ENCODE data around the gene LNX1. TPM values are rescaled to one million over a fixed set of nuclear protein-coding genes. Genes with fewer than 3 reads are reported as not detected.

The LNX1 gene
- total RNA-seq, 1 donor from 2014 or later: 4.2 TPM

- Histone ChIP-seq H3K27ac (ENCODE audit: low read depth, low read length) (no peak overlapping the region), H3K4me1 (ENCODE audit: control insufficient read depth in 3 of 3, insufficient read depth in 3 of 3, low read length in 3 of 3) (peaks cover 0 to 3% (median 2%) of the 10 kb centered on the region in 3 donors), H3K9ac (ENCODE audit: low read depth in 1 of 3, low read length in 3 of 3) (no peak overlapping the region)
These were observed 15.1 kb downstream of the LNX1 start for GRCh38 chr4:53576071-53576617.

GRCh38 chr4:53575552-53575951 is 15.7 kb downstream of the LNX1 start:
- Histone ChIP-seq H3K9ac (ENCODE audit: low read depth in 1 of 3, low read length in 3 of 3) (no peak overlapping the region), H3K4me3 (ENCODE audit: low read length in 3 of 3) (no peak overlapping the region), H3K27ac (ENCODE audit: low read depth, low read length) (no peak overlapping the region), H3K27me3 (ENCODE audit: control insufficient read depth in 3 of 3, insufficient read depth in 3 of 3, low read length in 3 of 3) (no peaks in the 10 kb centered on the region), H3K4me1 (ENCODE audit: control insufficient read depth in 3 of 3, insufficient read depth in 3 of 3, low read length in 3 of 3) (peaks cover 0 to 3% (median 2%) of the 10 kb centered on the region in 3 donors), H3K9me3 (ENCODE audit: control insufficient read depth in 3 of 3, low read length in 3 of 3) (peaks cover 0 to 2% (median 0%) of the 10 kb centered on the region in 3 donors), H3K36me3 (ENCODE audit: control insufficient read depth in 3 of 3, insufficient read depth in 3 of 3, low read length in 3 of 3) (no peaks in the 10 kb centered on the region)

More at GRCh38 chr4:53576071-53576617, 15.1 kb downstream of the LNX1 start:
- Histone ChIP-seq H3K4me3 (ENCODE audit: low read length in 3 of 3) (no peak overlapping the region), H3K27me3 (ENCODE audit: control insufficient read depth in 3 of 3, insufficient read depth in 3 of 3, low read length in 3 of 3) (no peaks in the 10 kb centered on the region), H3K36me3 (ENCODE audit: control insufficient read depth in 3 of 3, insufficient read depth in 3 of 3, low read length in 3 of 3) (no peaks in the 10 kb centered on the region), H3K9me3 (ENCODE audit: control insufficient read depth in 3 of 3, low read length in 3 of 3) (peaks cover 0 to 2% (median 0%) of the 10 kb centered on the region in 3 donors)

- Histone ChIP-seq H3K9ac (ENCODE audit: low read depth in 1 of 3, low read length in 3 of 3) (no peak overlapping the region), H3K4me3 (ENCODE audit: low read length in 3 of 3) (no peak overlapping the region), H3K9me3 (ENCODE audit: control insufficient read depth in 3 of 3, low read length in 3 of 3) (peaks cover 0 to 2% (median 0%) of the 10 kb centered on the region in 3 donors), H3K27me3 (ENCODE audit: control insufficient read depth in 3 of 3, insufficient read depth in 3 of 3, low read length in 3 of 3) (no peaks in the 10 kb centered on the region), H3K27ac (ENCODE audit: low read depth, low read length) (no peak overlapping the region), H3K36me3 (ENCODE audit: control insufficient read depth in 3 of 3, insufficient read depth in 3 of 3, low read length in 3 of 3) (no peaks in the 10 kb centered on the region), H3K4me1 (ENCODE audit: control insufficient read depth in 3 of 3, insufficient read depth in 3 of 3, low read length in 3 of 3) (peaks cover 0 to 3% (median 0%) of the 10 kb centered on the region in 3 donors)
These were observed 16.8 kb downstream of the LNX1 start for GRCh38 chr4:53574528-53574927.

- no peak overlapping the region for H3K27ac ChIP-seq (ENCODE audit: low read depth, low read length)
- peaks cover 0 to 2% (median 0%) of the 10 kb centered on the region in 3 donors for H3K9me3 ChIP-seq (ENCODE audit: control insufficient read depth in 3 of 3, low read length in 3 of 3)
- H3K9ac ChIP-seq (ENCODE audit: low read depth in 1 of 3, low read length in 3 of 3): no peak overlapping the region
These were observed 17.6 kb downstream of the LNX1 start for GRCh38 chr4:53573696-53574095.

GRCh38 chr4:53572600-53572994 is 18.7 kb downstream of the LNX1 start:
- H3K27ac ChIP-seq (ENCODE audit: low read depth, low read length): no peak overlapping the region
- H3K27me3 ChIP-seq (ENCODE audit: control insufficient read depth in 3 of 3, insufficient read depth in 3 of 3, low read length in 3 of 3): no peaks in the 10 kb centered on the region
- peaks cover 0 to 3% (median 0%) of the 10 kb centered on the region in 3 donors for H3K4me1 ChIP-seq (ENCODE audit: control insufficient read depth in 3 of 3, insufficient read depth in 3 of 3, low read length in 3 of 3)
- H3K9me3 ChIP-seq (ENCODE audit: control insufficient read depth in 3 of 3, low read length in 3 of 3): peaks cover 0 to 2% (median 0%) of the 10 kb centered on the region in 3 donors
- H3K4me3 ChIP-seq (ENCODE audit: low read length in 3 of 3): no peak overlapping the region
- H3K36me3 ChIP-seq (ENCODE audit: control insufficient read depth in 3 of 3, insufficient read depth in 3 of 3, low read length in 3 of 3): no peaks in the 10 kb centered on the region
- no peak overlapping the region for H3K9ac ChIP-seq (ENCODE audit: low read depth in 1 of 3, low read length in 3 of 3)

More at GRCh38 chr4:53573696-53574095, 17.6 kb downstream of the LNX1 start:
- H3K27me3 ChIP-seq (ENCODE audit: control insufficient read depth in 3 of 3, insufficient read depth in 3 of 3, low read length in 3 of 3): no peaks in the 10 kb centered on the region
- no peak overlapping the region for H3K4me3 ChIP-seq (ENCODE audit: low read length in 3 of 3)
- H3K36me3 ChIP-seq (ENCODE audit: control insufficient read depth in 3 of 3, insufficient read depth in 3 of 3, low read length in 3 of 3): no peaks in the 10 kb centered on the region
- H3K4me1 ChIP-seq (ENCODE audit: control insufficient read depth in 3 of 3, insufficient read depth in 3 of 3, low read length in 3 of 3): peaks cover 0 to 3% (median 0%) of the 10 kb centered on the region in 3 donors

GRCh38 chr4:53571936-53572599 is 19.2 kb downstream of the LNX1 start:
- Histone ChIP-seq H3K36me3 (ENCODE audit: control insufficient read depth in 3 of 3, insufficient read depth in 3 of 3, low read length in 3 of 3) (no peaks in the 10 kb centered on the region), H3K9ac (ENCODE audit: low read depth in 1 of 3, low read length in 3 of 3) (no peak overlapping the region), H3K4me3 (ENCODE audit: low read length in 3 of 3) (no peak overlapping the region), H3K9me3 (ENCODE audit: control insufficient read depth in 3 of 3, low read length in 3 of 3) (peaks cover 0 to 2% (median 0%) of the 10 kb centered on the region in 3 donors), H3K27me3 (ENCODE audit: control insufficient read depth in 3 of 3, insufficient read depth in 3 of 3, low read length in 3 of 3) (no peaks in the 10 kb centered on the region), H3K27ac (ENCODE audit: low read depth, low read length) (no peak overlapping the region), H3K4me1 (ENCODE audit: control insufficient read depth in 3 of 3, insufficient read depth in 3 of 3, low read length in 3 of 3) (peaks cover 0 to 2% (median 0%) of the 10 kb centered on the region in 3 donors)

GRCh38 chr4:53563824-53564223 is 27.5 kb downstream of the LNX1 start:
- Histone ChIP-seq H3K27ac (ENCODE audit: low read depth, low read length) (no peak overlapping the region), H3K27me3 (ENCODE audit: control insufficient read depth in 3 of 3, insufficient read depth in 3 of 3, low read length in 3 of 3) (no peaks in the 10 kb centered on the region), H3K9ac (ENCODE audit: low read depth in 1 of 3, low read length in 3 of 3) (no peak overlapping the region), H3K4me1 (ENCODE audit: control insufficient read depth in 3 of 3, insufficient read depth in 3 of 3, low read length in 3 of 3) (no peaks in the 10 kb centered on the region), H3K9me3 (ENCODE audit: control insufficient read depth in 3 of 3, low read length in 3 of 3) (no peaks in the 10 kb centered on the region), H3K4me3 (ENCODE audit: low read length in 3 of 3) (no peak overlapping the region), H3K36me3 (ENCODE audit: control insufficient read depth in 3 of 3, insufficient read depth in 3 of 3, low read length in 3 of 3) (no peaks in the 10 kb centered on the region)

- Histone ChIP-seq H3K4me3 (ENCODE audit: low read length in 3 of 3) (no peak overlapping the region), H3K27me3 (ENCODE audit: control insufficient read depth in 3 of 3, insufficient read depth in 3 of 3, low read length in 3 of 3) (no peaks in the 10 kb centered on the region), H3K27ac (ENCODE audit: low read depth, low read length) (no peak overlapping the region), H3K4me1 (ENCODE audit: control insufficient read depth in 3 of 3, insufficient read depth in 3 of 3, low read length in 3 of 3) (no peaks in the 10 kb centered on the region), H3K9me3 (ENCODE audit: control insufficient read depth in 3 of 3, low read length in 3 of 3) (no peaks in the 10 kb centered on the region), H3K9ac (ENCODE audit: low read depth in 1 of 3, low read length in 3 of 3) (no peak overlapping the region), H3K36me3 (ENCODE audit: control insufficient read depth in 3 of 3, insufficient read depth in 3 of 3, low read length in 3 of 3) (no peaks in the 10 kb centered on the region)
These were observed 28.9 kb downstream of the LNX1 start for GRCh38 chr4:53562409-53562808.

- Histone ChIP-seq H3K36me3 (ENCODE audit: control insufficient read depth in 3 of 3, insufficient read depth in 3 of 3, low read length in 3 of 3) (no peaks in the 10 kb centered on the region), H3K9ac (ENCODE audit: low read depth in 1 of 3, low read length in 3 of 3) (no peak overlapping the region), H3K27me3 (ENCODE audit: control insufficient read depth in 3 of 3, insufficient read depth in 3 of 3, low read length in 3 of 3) (no peaks in the 10 kb centered on the region), H3K27ac (ENCODE audit: low read depth, low read length) (no peak overlapping the region), H3K4me3 (ENCODE audit: low read length in 3 of 3) (no peak overlapping the region), H3K4me1 (ENCODE audit: control insufficient read depth in 3 of 3, insufficient read depth in 3 of 3, low read length in 3 of 3) (peaks cover 0 to 4% (median 0%) of the 10 kb centered on the region in 3 donors), H3K9me3 (ENCODE audit: control insufficient read depth in 3 of 3, low read length in 3 of 3) (no peaks in the 10 kb centered on the region)
These were observed 32.2 kb downstream of the LNX1 start for GRCh38 chr4:53559021-53559620.
